Pancreas (tissue), 10 donors: Measurements from ENCODE around the gene PVALEF. TPM values are rescaled to one million over a fixed set of nuclear protein-coding genes. Genes with fewer than 3 reads are reported as not detected.
A peak's percentile ranks its signal among the peaks of the same experiment; 100 is the strongest.

Source experiments
- ATAC-seq, 4 donors: fragments of 200-7000 bp; cut with Tn5 transposase; one replicate each; pipeline versions ENCODE4 v1.8.0 to v1.9.1; 2020; ENCODE audit warnings: mild to moderate bottlenecking in 4 of 4, moderate library complexity in 4 of 4
- DNase-seq, 6 donors: peaks; one replicate each; pipeline ENCODE4 v3.0.0-alpha.2; 2020
- FAIRE-seq: peaks from 2 replicates; lab custom pipeline; 2012; peaks lifted over from hg19 to GRCh38; lab: Jason Lieb, UNC
- H3K27ac ChIP-seq, 4 donors: fragments of 200-600 bp; sonication (generic); 1 replicate in 3 of 4; 2 replicates in 1 of 4; pipeline versions ENCODE4 v1.5.0 to v1.8.0; 2020
- H3K27me3 ChIP-seq, 4 donors: fragments of 200-600 bp; one replicate each; pipeline ENCODE4 v1.8.0; 2021
- H3K36me3 ChIP-seq, 3 donors: fragments of 200-600 bp; sonication (generic) in 1 of 3; one replicate each; pipeline versions ENCODE4 v1.5.0 to v1.8.0; 2020 to 2021
- H3K4me1 ChIP-seq, 3 donors: fragments of 200-600 bp; one replicate each; pipeline ENCODE4 v1.8.0; 2021
- H3K4me3 ChIP-seq, 4 donors: fragments of 200-600 bp; sonication (generic) in 2 of 4; one replicate each; pipeline versions ENCODE4 v1.5.0 to v1.8.0; 2020 to 2021
- H3K9me3 ChIP-seq, 4 donors: fragments of 200-600 bp; one replicate each; pipeline ENCODE4 v1.8.0; 2021
- CTCF ChIP-seq, 4 donors: fragments of 200-600 bp; sonication (generic) in 3 of 4; IDR thresholded peaks; one replicate each; pipeline versions ENCODE4 v1.5.0 to v1.8.0; 2021; ENCODE audit warnings: antibody characterized with exemption in 4 of 4
- WGBS, 2 donors: extraction: QIAGEN DNeasy Blood & Tissue Kit; methylation state at CpG; one replicate each; pipeline ENCODE4 v1.1.7; 2013; 5-methylcytosine and 5-hydroxymethylcytosine counted together
- intact Hi-C, 3 donors: fragments of 100-400 bp; cut with DNase I; formaldehyde crosslinking; loops; one replicate each; pipeline versions ENCODE4 v1.11.1 to v1.14.2; 2022
- microRNA-seq, 2 donors: library from miRNA; unstranded; fragments of <30 nt; microRNA quantifications; one replicate each; pipeline versions ENCODE4 to v1.1.0, GENCODE V29; 2019 to 2020
- polyA plus RNA-seq, 2 donors: library from polyadenylated mRNA; stranded (reverse); fragments of 200-250 nt; gene quantifications; one replicate each; pipeline ENCODE4 v1.2.3, GENCODE V29; 2013
- total RNA-seq, 6 donors: library from RNA; stranded (reverse); fragmentation: NEBNext Ultra II Directional in 4 of 6; extraction: Animal tissue kit (Norgen Biotek cat#: 25700) in 4 of 6; gene quantifications; one replicate each; pipeline versions ENCODE4 v1.2.1 to v1.2.4, GENCODE V29; 2021 to 2023
- donor health status: healthy with polysubstance abuse.
- donor health status: DM: no; HTN: no; CAD: no; lungs with moderate emphysema.
- donor health status: DM: no; HTN: no; CAD: no.
- donor health status: control.
- donor health status: control.
- donor health status: Bipolar disorder and iron deficiency.
- donor health status: DM: yes; HTN: yes; CAD: no.
- donor health status: DM: no; HTN: no; CAD: no.
- donor health status: DM: no; HTN: no; CAD: no.
- donor health status: DM: yes; HTN: yes; CAD: no.

PVALEF gene
- total and polyA plus RNA-seq, 8 donors, result 0.11 to 0.51 (median 0.17) TPM; not detected in 2

- Histone ChIP-seq H3K9me3 (no peaks in the 10 kb centered on the region), H3K27me3 (no peaks in the 10 kb centered on the region), H3K4me3 (no peak overlapping the region), H3K27ac (no peak overlapping the region), H3K4me1 (no peaks in the 10 kb centered on the region), H3K36me3 (peaks cover 0 to 8% (median 0%) of the 10 kb centered on the region in 3 donors)
- ATAC-seq (no peak), DNase-seq (peak in 1 of 6 donors; percentile 53), FAIRE-seq (no peak)
- intact Hi-C loops, result no loop called here
- no peak for TF ChIP-seq CTCF (IDR thresholded peaks at IDR 0.05)
- WGBS, 2 donors, result 90 to 92% methylated on average over 14 of the region's 14 CpGs
Observed at GRCh38 chr17:81229666-81229920, 64.3 kb downstream of the PVALEF start.

- Histone ChIP-seq H3K27ac (no peak overlapping the region), H3K27me3 (no peaks in the 10 kb centered on the region), H3K4me1 (no peaks in the 10 kb centered on the region), H3K4me3 (no peak overlapping the region), H3K36me3 (peaks cover 0 to 8% (median 0%) of the 10 kb centered on the region in 3 donors), H3K9me3 (no peaks in the 10 kb centered on the region)
- intact Hi-C loops, result no loop called here
- 89 to 90% methylated on average over 24 to 26 of the region's 26 CpGs for WGBS, 2 donors
- no peak for FAIRE-seq
- peak in 3 of 4 donors; percentile 14 to 33 (median 27) for ATAC-seq
- TF ChIP-seq CTCF (IDR thresholded peaks at IDR 0.05), result peak in 1 of 4 donors; percentile 8
- peak in 3 of 6 donors; percentile 17 to 79 (median 50) for DNase-seq
Observed at GRCh38 chr17:81230043-81230820, 64.9 kb downstream of the PVALEF start.

DNA sequence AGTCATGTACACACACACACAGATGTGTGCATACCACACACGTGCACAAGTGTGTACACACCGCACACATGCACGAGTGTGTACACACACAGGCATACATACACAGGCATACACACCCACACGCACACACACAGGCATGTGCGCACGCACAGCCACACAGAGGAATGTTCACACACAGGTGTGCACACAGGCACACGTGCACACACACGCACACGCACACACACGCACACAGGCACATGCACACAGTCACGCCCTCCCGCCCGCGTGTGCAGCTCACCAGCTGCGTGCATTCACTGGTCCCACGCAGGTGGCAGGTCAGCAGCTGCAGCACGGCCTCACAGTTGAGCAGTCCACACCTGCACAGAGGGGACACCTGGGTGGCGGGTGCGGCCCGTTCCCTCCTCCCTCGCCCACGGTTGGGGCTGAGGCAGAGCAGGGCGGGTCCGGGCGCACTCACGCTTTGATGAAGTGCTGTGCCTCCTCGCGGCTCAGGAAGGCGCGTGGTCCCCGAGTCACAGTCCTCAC lies 65.9 kb downstream of the PVALEF start:
- ATAC-seq (no peak), FAIRE-seq (no peak), DNase-seq (peak in 1 of 6 donors; percentile 29)
- Histone ChIP-seq H3K4me1 (no peaks in the 10 kb centered on the region), H3K27ac (no peak overlapping the region), H3K9me3 (no peaks in the 10 kb centered on the region), H3K4me3 (no peak overlapping the region), H3K36me3 (peaks cover 0 to 8% (median 0%) of the 10 kb centered on the region in 3 donors), H3K27me3 (no peaks in the 10 kb centered on the region)
- intact Hi-C loops, result no loop called here
- no peak for TF ChIP-seq CTCF (IDR thresholded peaks at IDR 0.05)
- WGBS, 2 donors, result 90 to 91% methylated on average over 30 to 31 of the region's 31 CpGs

- intact Hi-C loops, result no loop called here
- FAIRE-seq, result no peak
- Histone ChIP-seq H3K27ac (no peak overlapping the region), H3K27me3 (no peaks in the 10 kb centered on the region), H3K4me3 (no peak overlapping the region), H3K9me3 (no peaks in the 10 kb centered on the region), H3K36me3 (peaks cover 0 to 8% (median 0%) of the 10 kb centered on the region in 3 donors), H3K4me1 (no peaks in the 10 kb centered on the region)
- no peak for TF ChIP-seq CTCF (IDR thresholded peaks at IDR 0.05)
- ATAC-seq, result no peak
- DNase-seq, result peak in 3 of 6 donors; percentile 13 to 76 (median 36)
- 92 to 94% methylated on average over 43 of the region's 43 CpGs for WGBS, 2 donors
Observed at GRCh38 chr17:81231766-81232581, 66.7 kb downstream of the PVALEF start.

Small RNA genes within 50 kb of the gene (microRNA-seq; reads per million reads assigned to microRNA genes)
- gene MIR1250 (1.8 to 2.7 reads per million in 2 donors), gene MIR3065 (0 reads per million in 2 donors), gene MIR338 (0 reads per million in 2 donors), gene MIR657 (0 reads per million in 2 donors)

Other genes with a start within 250 kb of the PVALEF start
- gene CHMP6, start 173.7 kb upstream of the PVALEF start, total RNA-seq, result 10 to 100 TPM in 4 of 6 donors, 1 to 10 TPM in 2; 9.5 to 15.1 (median 12.4) TPM
- 10 to 100 TPM; 22.4 to 30.8 TPM for gene CHMP6, start 173.7 kb upstream of the PVALEF start, polyA plus RNA-seq
- gene BAIAP2, start 130.4 kb upstream of the PVALEF start, total RNA-seq, result 10 to 100 TPM in 3 of 6 donors, 1 to 10 TPM in 3; 4.7 to 13.2 (median 8.6) TPM
- gene BAIAP2, start 130.4 kb upstream of the PVALEF start, polyA plus RNA-seq, result 10 to 100 TPM; 11.6 to 16.4 TPM
- gene AATK, start 714 bp downstream of the PVALEF start, total RNA-seq, result 10 to 100 TPM; 24.9 to 49.6 (median 30.1) TPM
- 10 to 100 TPM; 24.3 to 40.1 TPM for gene AATK, start 714 bp downstream of the PVALEF start, polyA plus RNA-seq
- 1 to 10 TPM; 3.4 to 6.9 (median 4.1) TPM for gene CEP131, start 57.5 kb downstream of the PVALEF start, total RNA-seq
- 10 to 100 TPM; 22.5 to 22.8 TPM for gene CEP131, start 57.5 kb downstream of the PVALEF start, polyA plus RNA-seq
- gene TEPSIN, start 73.5 kb downstream of the PVALEF start, total RNA-seq, result 10 to 100 TPM; 13.8 to 30.7 (median 16.1) TPM
- 10 to 100 TPM; 54.4 to 98.5 TPM for gene TEPSIN, start 73.5 kb downstream of the PVALEF start, polyA plus RNA-seq
- 10 to 100 TPM; 17.5 to 26.3 (median 20.0) TPM for gene NDUFAF8, start 73.8 kb downstream of the PVALEF start, total RNA-seq
- 10 to 100 TPM; 29.2 to 34.1 TPM for gene NDUFAF8, start 73.8 kb downstream of the PVALEF start, polyA plus RNA-seq
- 100 to 1,000 TPM in 1 of 6 donors, 10 to 100 TPM in 5; 72.8 to 119 (median 95.7) TPM for gene SLC38A10, start 129.8 kb downstream of the PVALEF start, total RNA-seq
- gene SLC38A10, start 129.8 kb downstream of the PVALEF start, polyA plus RNA-seq, result 100 to 1,000 TPM; 138 to 190 TPM
- gene BAHCC1, start 229.9 kb downstream of the PVALEF start, total RNA-seq, result 10 to 100 TPM in 2 of 6 donors, 1 to 10 TPM in 4; 8.0 to 11.5 (median 9.6) TPM
- 10 to 100 TPM; 11.4 to 24.1 TPM for gene BAHCC1, start 229.9 kb downstream of the PVALEF start, polyA plus RNA-seq